HCT116 (cell line): ENCODE data around the gene EIF4A3. TPM values are rescaled to one million over a fixed set of nuclear protein-coding genes. Genes with fewer than 3 reads are reported as not detected.
A peak's percentile ranks its signal among the peaks of the same experiment; 100 is the strongest.

Experiments used
- ATAC-seq: fragments of 200-7000 bp; cut with Tn5 transposase; 2 replicates; pipeline ENCODE4 v1.9.1; 2020; ENCODE audit warnings: mild to moderate bottlenecking, moderate library complexity
- Bru-seq: library from RNA; stranded (reverse); fragments of 400-500 nt; gene quantifications from one replicate; lab custom pipeline; 2021; lab: Mats Ljungman, UMichigan
- BruChase-seq, 2 experiments: library from RNA; stranded (reverse); fragments of 400-500 nt; gene quantifications; one replicate each; lab custom pipeline; 2021; lab: Mats Ljungman, UMichigan
- BruUV-seq: library from RNA; stranded (reverse); fragments of 400-500 nt; replicated peaks from 2 replicates; lab custom pipeline; 2021; lab: Mats Ljungman, UMichigan
- CTCF ChIA-PET: fragments of 300-600 bp; sonication (Branson Sonifier 250); formaldehyde crosslinking; loops from one replicate; lab custom pipeline; 2021; ENCODE audit warnings: antibody characterized with exemption; lab: Charles Lee
- POLR2A ChIA-PET: fragments of 300-600, 350-600 bp; sonication (Branson Sonifier 250); formaldehyde crosslinking; loops from one replicate; lab custom pipeline; 2021; ENCODE audit warnings: antibody characterized with exemption; lab: Charles Lee
- RAD21 ChIA-PET, 2 experiments: fragments of 300-600 bp; sonication (Branson Sonifier 250); formaldehyde crosslinking; loops; one replicate each; lab custom pipeline; 2023; ENCODE audit warnings: low total read pairs in 2 of 2; ENCODE audit not compliant: uncharacterized antibody in 2 of 2, unreplicated experiment in 2 of 2, low non-redundant PET in 1 of 2; lab: Charles Lee
- DNase-seq: peaks from one replicate; pipeline ENCODE4 v3.0.0-alpha.2; 2010; ENCODE audit warnings: low read depth, low spot score
- H2AFZ ChIP-seq: fragments of 200-600 bp; shearing (Covaris generic), sonication (generic); 2 replicates; pipeline ENCODE4 v1.6.1; 2017; ENCODE audit warnings: low read depth, mixed run types, mixed read lengths, antibody characterized with exemption, low read length; ENCODE audit not compliant: poor library complexity, severe bottlenecking
- H3K27ac ChIP-seq: 2 replicates; pipeline ENCODE4 v1.5.1; 2012; ENCODE audit warnings: low read depth, low read length
- H3K27me3 ChIP-seq: fragments of 200-600 bp; sonication (generic); 2 replicates; pipeline ENCODE4 v1.6.1; 2016; ENCODE audit warnings: mixed run types, low read length, mixed read lengths; ENCODE audit not compliant: insufficient read depth
- H3K36me3 ChIP-seq, 2 experiments: fragments of 200-500 bp in 1 of 2; fragments of 200-600 bp in 1 of 2; sonication (Bioruptor generic) in 1 of 2; sonication (generic) in 1 of 2; 2 replicates each; pipeline versions ENCODE4 v1.5.1 to v1.6.1; 2014 to 2016; ENCODE audit warnings: low read length in 2 of 2, inconsistent platforms in 1 of 2, mixed read lengths in 1 of 2, mixed run types in 1 of 2; ENCODE audit not compliant: insufficient read depth in 2 of 2, control insufficient read depth in 1 of 2
- H3K4me1 ChIP-seq, 2 experiments: fragments of 200-600 bp in 1 of 2; sonication (generic) in 1 of 2; 2 replicates each; pipeline versions ENCODE4 v1.5.1 to v1.6.1; 2012 to 2017; ENCODE audit warnings: low read length in 2 of 2, inconsistent platforms in 1 of 2, mild to moderate bottlenecking in 1 of 2, mixed read lengths in 1 of 2, mixed run types in 1 of 2, moderate library complexity in 1 of 2; ENCODE audit not compliant: insufficient read depth in 2 of 2, control insufficient read depth in 1 of 2
- H3K4me2 ChIP-seq: fragments of 200-600 bp; sonication (generic); 2 replicates; pipeline ENCODE4 v1.6.1; 2017; ENCODE audit warnings: mixed run types, low read length, mixed read lengths
- H3K4me3 ChIP-seq, 2 experiments: fragments of 200-600 bp in 1 of 2; sonication (generic) in 1 of 2; replicated peaks in 1 of 2; 2 replicates each; pipeline ENCODE4 v1.5.1; 2011 to 2016; ENCODE audit warnings: low read length in 2 of 2, control low read depth in 1 of 2, low read depth in 1 of 2, mild to moderate bottlenecking in 1 of 2, mixed read lengths in 1 of 2, mixed run types in 1 of 2
- H3K79me2 ChIP-seq: fragments of 200-600 bp; sonication (generic); 2 replicates; pipeline ENCODE4 v1.6.1; 2017; ENCODE audit warnings: mild to moderate bottlenecking, mixed run types, low read length, moderate library complexity, mixed read lengths; ENCODE audit not compliant: insufficient read depth
- H3K9ac ChIP-seq: fragments of 200-600 bp; sonication (generic); 2 replicates; pipeline ENCODE4 v1.6.1; 2016; ENCODE audit warnings: low read length, mixed read lengths
- H3K9me2 ChIP-seq: fragments of 200-600 bp; sonication (generic), shearing (Covaris generic); 2 replicates; pipeline ENCODE4 v1.6.1; 2017; ENCODE audit warnings: mixed run types, mild to moderate bottlenecking, moderate library complexity; ENCODE audit not compliant: insufficient read depth
- H3K9me3 ChIP-seq, 2 experiments: fragments of 200-500 bp in 1 of 2; fragments of 200-600 bp in 1 of 2; sonication (Bioruptor generic) in 1 of 2; sonication (generic) in 1 of 2; 2 replicates each; pipeline ENCODE4 v1.6.1; 2014 to 2017; ENCODE audit warnings: low read length in 2 of 2, mixed read lengths in 2 of 2, inconsistent platforms in 1 of 2, low read depth in 1 of 2, mild to moderate bottlenecking in 1 of 2, mixed run types in 1 of 2, moderate library complexity in 1 of 2; ENCODE audit not compliant: control insufficient read depth in 1 of 2, insufficient read depth in 1 of 2
- H4K20me1 ChIP-seq: fragments of 200-600 bp; sonication (generic), shearing (Covaris generic); 2 replicates; pipeline ENCODE4 v1.6.1; 2017; ENCODE audit warnings: mixed run types, mild to moderate bottlenecking, moderate library complexity; ENCODE audit not compliant: insufficient read depth
- CBX3 ChIP-seq: IDR thresholded peaks from 2 replicates; pipeline ENCODE4 v1.6.1; 2012; ENCODE audit warnings: low read depth
- CEBPB ChIP-seq: IDR thresholded peaks from 2 replicates; pipeline ENCODE4 v1.6.1; 2012; ENCODE audit warnings: low read depth
- EGR1 ChIP-seq: IDR thresholded peaks from 2 replicates; pipeline ENCODE4 v1.6.1; 2012; ENCODE audit warnings: low read depth
- EZH2 ChIP-seq: fragments of 200-600 bp; sonication (generic); IDR thresholded peaks from 2 replicates; pipeline ENCODE4 v1.6.1; 2017; ENCODE audit warnings: antibody characterized with exemption, mixed run types
- EZH2phosphoT487 ChIP-seq: fragments of 200-600 bp; IDR thresholded peaks from 2 replicates; pipeline ENCODE4 v1.6.1; 2018; ENCODE audit warnings: antibody characterized with exemption, borderline replicate concordance
- FOSL1 ChIP-seq: IDR thresholded peaks from 2 replicates; pipeline ENCODE4 v1.6.1; 2012; ENCODE audit warnings: low read depth
- JUND ChIP-seq: IDR thresholded peaks from 2 replicates; pipeline ENCODE4 v1.6.1; 2012
- RAD21 ChIP-seq: IDR thresholded peaks from 2 replicates; pipeline ENCODE4 v1.6.1; 2012; ENCODE audit warnings: low read depth, mild to moderate bottlenecking
- SP1 ChIP-seq: IDR thresholded peaks from 2 replicates; pipeline ENCODE4 v1.6.1; 2012; ENCODE audit warnings: low read depth
- SRF ChIP-seq: IDR thresholded peaks from 2 replicates; pipeline ENCODE4 v1.6.1; 2012; ENCODE audit warnings: low read depth
- TCF7L2 ChIP-seq: IDR thresholded peaks from 2 replicates; pipeline ENCODE4 v1.7.0; 2011; ENCODE audit warnings: borderline replicate concordance, inconsistent platforms; ENCODE audit not compliant: insufficient read depth, insufficient read length; ENCODE audit errors: extremely low read depth
- YY1 ChIP-seq: IDR thresholded peaks from 2 replicates; pipeline ENCODE4 v1.6.1; 2011; ENCODE audit warnings: low read length, low read depth, moderate library complexity, mild to moderate bottlenecking; ENCODE audit not compliant: insufficient replicate concordance; ENCODE audit errors: extremely low read depth
- ZFX ChIP-seq: fragments of 450-650 bp; IDR thresholded peaks from 2 replicates; pipeline ENCODE4 v1.6.1; 2017
- intact Hi-C: fragments of 100-400 bp; cut with micrococcal nuclease; formaldehyde crosslinking; loops from 2 replicates; pipeline ENCODE4 v1.10.0; 2022
- long read RNA-seq: library from polyadenylated mRNA; unstranded; transcript quantifications from one replicate; pipeline ENCODE4 v2.0.0, GENCODE V29; 2021; ENCODE audit not compliant: unreplicated experiment
- polyA plus RNA-seq: library from polyadenylated mRNA; unstranded; fragments of >200 nt; gene quantifications from 2 replicates; pipeline ENCODE4 v1.2.1, GENCODE V29; 2012; ENCODE audit warnings: missing spikeins
- total RNA-seq: library from RNA; stranded (reverse); gene quantifications from one replicate; pipeline ENCODE4 v1.2.1, GENCODE V29; 2021; ENCODE audit not compliant: unreplicated experiment
- TF ChIP-seq, protein P1 (sequence below): IDR thresholded peaks from 2 replicates; pipeline ENCODE4 v1.6.1; 2011; ENCODE audit warnings: mild to moderate bottlenecking, low read length, moderate library complexity; ENCODE audit not compliant: insufficient replicate concordance; ENCODE audit errors: extremely low read depth
- TF ChIP-seq, protein P2 (sequence below): IDR thresholded peaks from 2 replicates; pipeline ENCODE4 v1.6.1; 2012
- TF ChIP-seq, protein P3 (sequence below): IDR thresholded peaks from 2 replicates; pipeline ENCODE4 v1.6.1; 2012; ENCODE audit warnings: low read depth
- TF ChIP-seq, protein P4 (sequence below), 3 experiments: fragments of 200-600 bp in 1 of 3; sonication (generic) in 1 of 3; IDR thresholded peaks in 2 of 3; conservative IDR thresholded peaks in 1 of 3; 2 replicates each; pipeline ENCODE4 v1.5.1; 2012 to 2017; ENCODE audit warnings: low read depth in 2 of 3, low read length in 2 of 3, antibody characterized with exemption in 1 of 3, borderline replicate concordance in 1 of 3, control low read depth in 1 of 3, mild to moderate bottlenecking in 1 of 3, mixed read lengths in 1 of 3, mixed run types in 1 of 3, moderate library complexity in 1 of 3; ENCODE audit not compliant: insufficient read depth in 1 of 3

Gene EIF4A3
- total RNA-seq (248 TPM), Bru-seq, nascent RNA (percentile 92 among the genes with signal in this experiment), BruChase-seq, experiment 1, labeled RNA remaining after a 6-hour chase (percentile 96 among the genes with signal in this experiment), BruChase-seq, experiment 2, labeled RNA remaining after a 2-hour chase (percentile 92 among the genes with signal in this experiment)
- polyA plus RNA-seq: 244 and 255 TPM in 2 replicates
- long read RNA-seq, transcript EIF4A3-201 (12 exons, 1,734 nt): major isoform, 442 of 463 reads
- long read RNA-seq, partial matches to known transcripts: 6 of 463 reads
- long read RNA-seq, other reads (novel, unspliced or antisense): 13 of 463 reads

DNA sequence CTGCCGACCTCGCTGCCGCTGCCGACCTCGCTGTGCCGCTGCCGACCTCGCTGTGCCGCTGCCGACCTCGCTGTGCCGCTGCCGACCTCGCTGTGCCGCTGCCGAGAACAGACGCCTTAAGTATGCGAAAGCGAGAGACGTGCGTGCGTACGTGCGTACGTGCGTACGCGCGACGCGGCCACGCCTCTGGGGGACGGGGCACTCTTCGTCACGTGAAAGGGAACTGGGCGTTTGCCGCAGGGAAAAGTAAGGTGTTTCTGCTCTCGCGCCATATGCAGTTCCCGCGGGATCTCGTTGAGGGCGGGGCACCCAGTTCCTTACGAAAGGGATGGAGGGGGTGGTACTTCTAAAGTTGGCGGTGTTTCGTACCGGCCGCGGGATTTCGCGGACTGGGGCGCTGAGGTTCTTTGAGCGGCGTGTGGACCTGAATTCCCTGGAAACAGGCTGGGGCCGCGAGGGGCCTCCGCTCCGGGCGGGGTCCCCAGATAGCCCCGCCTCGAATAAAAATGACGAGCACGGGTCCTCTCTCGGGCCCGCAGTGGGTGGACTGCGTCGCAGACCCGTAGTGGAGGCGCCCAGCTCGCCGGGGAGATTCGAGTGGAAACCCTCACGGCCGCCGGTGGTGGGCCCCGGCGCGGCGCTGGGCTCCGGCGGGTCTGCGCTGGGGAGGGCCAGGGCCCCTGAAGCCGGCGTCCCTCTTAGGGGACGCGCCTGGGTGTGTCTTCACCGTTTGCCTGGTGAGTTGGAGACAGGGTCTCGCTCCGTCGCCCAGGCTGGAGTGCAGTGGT is at the start of gene EIF4A3:
EIF4A3 (minus strand) TSS at position 94 of the 788 bp plus-strand sequence. CDS start 167 bp downstream, outside the sequence.
- H2AFZ ChIP-seq: peak within 1 kb of the TSS; percentile 47
- POLR2A ChIA-PET: interaction anchor here (2.0 kb wide), 1 partner anchor 14 kb away, joined by 8 read pairs; no protein-coding TSS in a partner anchor
- TF ChIP-seq TCF7L2 (peak; percentile 59), CEBPB (no peak), ZFX (peak; percentile 90), RAD21 (no peak), EGR1 (no peak), FOSL1 (no peak), EZH2 (no peak), SP1 (peak; percentile 92), SRF (no peak; the same call in 1 of the 2 replicates), EZH2phosphoT487 (no peak), JUND (no peak), YY1 (no peak), CBX3 (no peak)
- TF ChIP-seq, protein P1, sequence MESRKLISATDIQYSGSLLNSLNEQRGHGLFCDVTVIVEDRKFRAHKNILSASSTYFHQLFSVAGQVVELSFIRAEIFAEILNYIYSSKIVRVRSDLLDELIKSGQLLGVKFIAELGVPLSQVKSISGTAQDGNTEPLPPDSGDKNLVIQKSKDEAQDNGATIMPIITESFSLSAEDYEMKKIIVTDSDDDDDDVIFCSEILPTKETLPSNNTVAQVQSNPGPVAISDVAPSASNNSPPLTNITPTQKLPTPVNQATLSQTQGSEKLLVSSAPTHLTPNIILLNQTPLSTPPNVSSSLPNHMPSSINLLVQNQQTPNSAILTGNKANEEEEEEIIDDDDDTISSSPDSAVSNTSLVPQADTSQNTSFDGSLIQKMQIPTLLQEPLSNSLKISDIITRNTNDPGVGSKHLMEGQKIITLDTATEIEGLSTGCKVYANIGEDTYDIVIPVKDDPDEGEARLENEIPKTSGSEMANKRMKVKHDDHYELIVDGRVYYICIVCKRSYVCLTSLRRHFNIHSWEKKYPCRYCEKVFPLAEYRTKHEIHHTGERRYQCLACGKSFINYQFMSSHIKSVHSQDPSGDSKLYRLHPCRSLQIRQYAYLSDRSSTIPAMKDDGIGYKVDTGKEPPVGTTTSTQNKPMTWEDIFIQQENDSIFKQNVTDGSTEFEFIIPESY: peak; percentile 97
- TF ChIP-seq, protein P2, sequence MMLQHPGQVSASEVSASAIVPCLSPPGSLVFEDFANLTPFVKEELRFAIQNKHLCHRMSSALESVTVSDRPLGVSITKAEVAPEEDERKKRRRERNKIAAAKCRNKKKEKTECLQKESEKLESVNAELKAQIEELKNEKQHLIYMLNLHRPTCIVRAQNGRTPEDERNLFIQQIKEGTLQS: no peak
- TF ChIP-seq, protein P3, sequence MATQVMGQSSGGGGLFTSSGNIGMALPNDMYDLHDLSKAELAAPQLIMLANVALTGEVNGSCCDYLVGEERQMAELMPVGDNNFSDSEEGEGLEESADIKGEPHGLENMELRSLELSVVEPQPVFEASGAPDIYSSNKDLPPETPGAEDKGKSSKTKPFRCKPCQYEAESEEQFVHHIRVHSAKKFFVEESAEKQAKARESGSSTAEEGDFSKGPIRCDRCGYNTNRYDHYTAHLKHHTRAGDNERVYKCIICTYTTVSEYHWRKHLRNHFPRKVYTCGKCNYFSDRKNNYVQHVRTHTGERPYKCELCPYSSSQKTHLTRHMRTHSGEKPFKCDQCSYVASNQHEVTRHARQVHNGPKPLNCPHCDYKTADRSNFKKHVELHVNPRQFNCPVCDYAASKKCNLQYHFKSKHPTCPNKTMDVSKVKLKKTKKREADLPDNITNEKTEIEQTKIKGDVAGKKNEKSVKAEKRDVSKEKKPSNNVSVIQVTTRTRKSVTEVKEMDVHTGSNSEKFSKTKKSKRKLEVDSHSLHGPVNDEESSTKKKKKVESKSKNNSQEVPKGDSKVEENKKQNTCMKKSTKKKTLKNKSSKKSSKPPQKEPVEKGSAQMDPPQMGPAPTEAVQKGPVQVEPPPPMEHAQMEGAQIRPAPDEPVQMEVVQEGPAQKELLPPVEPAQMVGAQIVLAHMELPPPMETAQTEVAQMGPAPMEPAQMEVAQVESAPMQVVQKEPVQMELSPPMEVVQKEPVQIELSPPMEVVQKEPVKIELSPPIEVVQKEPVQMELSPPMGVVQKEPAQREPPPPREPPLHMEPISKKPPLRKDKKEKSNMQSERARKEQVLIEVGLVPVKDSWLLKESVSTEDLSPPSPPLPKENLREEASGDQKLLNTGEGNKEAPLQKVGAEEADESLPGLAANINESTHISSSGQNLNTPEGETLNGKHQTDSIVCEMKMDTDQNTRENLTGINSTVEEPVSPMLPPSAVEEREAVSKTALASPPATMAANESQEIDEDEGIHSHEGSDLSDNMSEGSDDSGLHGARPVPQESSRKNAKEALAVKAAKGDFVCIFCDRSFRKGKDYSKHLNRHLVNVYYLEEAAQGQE: no peak
- TF ChIP-seq, protein P4, sequence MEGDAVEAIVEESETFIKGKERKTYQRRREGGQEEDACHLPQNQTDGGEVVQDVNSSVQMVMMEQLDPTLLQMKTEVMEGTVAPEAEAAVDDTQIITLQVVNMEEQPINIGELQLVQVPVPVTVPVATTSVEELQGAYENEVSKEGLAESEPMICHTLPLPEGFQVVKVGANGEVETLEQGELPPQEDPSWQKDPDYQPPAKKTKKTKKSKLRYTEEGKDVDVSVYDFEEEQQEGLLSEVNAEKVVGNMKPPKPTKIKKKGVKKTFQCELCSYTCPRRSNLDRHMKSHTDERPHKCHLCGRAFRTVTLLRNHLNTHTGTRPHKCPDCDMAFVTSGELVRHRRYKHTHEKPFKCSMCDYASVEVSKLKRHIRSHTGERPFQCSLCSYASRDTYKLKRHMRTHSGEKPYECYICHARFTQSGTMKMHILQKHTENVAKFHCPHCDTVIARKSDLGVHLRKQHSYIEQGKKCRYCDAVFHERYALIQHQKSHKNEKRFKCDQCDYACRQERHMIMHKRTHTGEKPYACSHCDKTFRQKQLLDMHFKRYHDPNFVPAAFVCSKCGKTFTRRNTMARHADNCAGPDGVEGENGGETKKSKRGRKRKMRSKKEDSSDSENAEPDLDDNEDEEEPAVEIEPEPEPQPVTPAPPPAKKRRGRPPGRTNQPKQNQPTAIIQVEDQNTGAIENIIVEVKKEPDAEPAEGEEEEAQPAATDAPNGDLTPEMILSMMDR (IDR thresholded peaks at IDR 0.05 in 2 of 3, conservative IDR thresholded peaks at IDR 0.05 in 1 of 3; ENCODE audit: borderline replicate concordance in 1 of 3, insufficient read depth in 1 of 3, low read depth in 2 of 3, low read length in 2 of 3): no peak

More for the DNA sequence above, at the start of gene EIF4A3:
- Histone ChIP-seq H3K27ac (peak within 1 kb of the TSS; percentile 93), H3K79me2 (peaks cover 63% of the 10 kb centered on the region), H3K9me3 (no peaks in the 10 kb centered on the region), H3K9ac (peak within 1 kb of the TSS; percentile 97), H4K20me1 (peaks cover 27% of the 10 kb centered on the region; the same call in 1 of the 2 replicates), H3K36me3 (peaks cover 27 to 31% of the 10 kb centered on the region in 2 experiments), H3K4me2 (peak within 1 kb of the TSS; percentile 88), H3K4me3 (peak within 1 kb of the TSS; percentile 73 to 96), H3K4me1 (peaks cover 12 to 18% of the 10 kb centered on the region in 2 experiments), H3K27me3 (no peaks in the 10 kb centered on the region), H3K9me2 (no peaks in the 10 kb centered on the region)
- ChIA-PET RAD21 (no interaction called here), CTCF (no interaction called here)
- intact Hi-C loops: no loop called here
- TSS peak; percentile 79 for BruUV-seq
- ATAC-seq (peak; percentile 91), DNase-seq (peak; percentile 99)
